GM12878 (cell line): ENCODE measurements around the gene ATG101.

Experiments
- CEBPB ChIP-seq, 2 experiments: fragments of 150-350 bp in 1 of 2; IDR thresholded peaks; 2 replicates each; pipeline ENCODE4 v1.6.1; 2012 to 2014; ENCODE audit warnings: low read depth in 2 of 2, low read length in 2 of 2, borderline replicate concordance in 1 of 2, inconsistent platforms in 1 of 2
- ETV6 ChIP-seq, 2 experiments: fragments of 450-650 bp in 1 of 2; IDR thresholded peaks in 1 of 2; conservative IDR thresholded peaks in 1 of 2; 2 replicates each; pipeline ENCODE4 v1.6.1; 2014; ENCODE audit warnings: antibody characterized with exemption in 1 of 2, borderline replicate concordance in 1 of 2, low read depth in 1 of 2, mild to moderate bottlenecking in 1 of 2, moderate library complexity in 1 of 2
- GATAD2B ChIP-seq: fragments of 450-650 bp; conservative IDR thresholded peaks from 2 replicates; pipeline ENCODE4 v1.6.1; 2017; ENCODE audit warnings: low read depth, mild to moderate bottlenecking, moderate library complexity

- TF ChIP-seq ETV6 (conservative IDR thresholded peaks at IDR 0.05 in 1 of 2, IDR thresholded peaks at IDR 0.05 in 1 of 2; ENCODE audit: borderline replicate concordance in 1 of 2, low read depth in 1 of 2) (no peak), GATAD2B (no peak), CEBPB (IDR thresholded peaks at IDR 0.05; ENCODE audit: borderline replicate concordance in 1 of 2, low read depth in 2 of 2, low read length in 2 of 2) (no peak)
These were observed 20.5 kb downstream of the ATG101 start for GRCh38 chr12:52090291-52090690.
